Astrocyte of the spinal cord (primary cell): ENCODE data around the gene HLA-B.
"Not testable (repeated sequence)": the region's sequence is repeated elsewhere in the genome, so short reads cannot be mapped to it uniquely, and the experiment has no call there.

Source experiments
- DNase-seq: peaks from one replicate; pipeline ENCODE4 v3.0.0; 2011; ENCODE audit warnings: low read depth, low spot score
- H3K4me3 ChIP-seq: 2 replicates; pipeline ENCODE4 v1.5.1; 2011; ENCODE audit warnings: low read depth, mild to moderate bottlenecking, low read length, moderate library complexity
- CTCF ChIP-seq: IDR thresholded peaks from 2 replicates; pipeline ENCODE4 v1.5.1; 2012; ENCODE audit warnings: low read depth, mild to moderate bottlenecking, low read length, inconsistent platforms
- in situ Hi-C: cut with HindIII; loops from 2 replicates; pipeline ENCODE4 v1.10.0; 2017; ENCODE audit warnings: low sequenced_read_pairs

HLA-B gene

GRCh38 chr6:31394381-31394780 lies 37.4 kb upstream of the HLA-B start:
- TF ChIP-seq CTCF, result no peak
- no peak for DNase-seq
- no peak overlapping the region for H3K4me3 ChIP-seq
- in situ Hi-C loops, result no loop called here

- in situ Hi-C loops, result no loop called here
- TF ChIP-seq CTCF, result no peak
- DNase-seq, result no peak
- H3K4me3 ChIP-seq, result no peak overlapping the region
Measured at GRCh38 chr6:31393932-31394331, 37.0 kb upstream of the HLA-B start.

GRCh38 chr6:31389802-31390132 lies 32.8 kb upstream of the HLA-B start:
- H3K4me3 ChIP-seq, in situ Hi-C loops, DNase-seq: not testable (repeated sequence)

- H3K4me3 ChIP-seq, in situ Hi-C loops, DNase-seq: not testable (repeated sequence)
Measured at GRCh38 chr6:31388916-31389801, 32.2 kb upstream of the HLA-B start.

- no peak overlapping the region for H3K4me3 ChIP-seq
- no peak for DNase-seq
- in situ Hi-C loops, result no loop called here
- TF ChIP-seq CTCF, result no peak
Measured at GRCh38 chr6:31386977-31387376, 30.0 kb upstream of the HLA-B start.

GRCh38 chr6:31386099-31386498 lies 29.1 kb upstream of the HLA-B start:
- in situ Hi-C loops, result no loop called here

GRCh38 chr6:31385041-31385440 lies 28.1 kb upstream of the HLA-B start:
- TF ChIP-seq CTCF, result no peak
- no peak overlapping the region for H3K4me3 ChIP-seq
- in situ Hi-C loops, result no loop called here
- DNase-seq, result no peak

More at GRCh38 chr6:31386099-31386498, 29.1 kb upstream of the HLA-B start:
- no peak for TF ChIP-seq CTCF
- H3K4me3 ChIP-seq, result no peak overlapping the region
- no peak for DNase-seq

- TF ChIP-seq CTCF, result no peak
- no peak for DNase-seq
- H3K4me3 ChIP-seq, result no peak overlapping the region
- in situ Hi-C loops, result no loop called here
Measured at GRCh38 chr6:31383149-31383548, 26.2 kb upstream of the HLA-B start.
